IMR-90 (cell line): ENCODE data around the gene DYNLRB1. TPM values are rescaled to one million over a fixed set of nuclear protein-coding genes. Genes with fewer than 3 reads are reported as not detected.

Source experiments
- ATAC-seq: fragments of 200-7000 bp; cut with Tn5 transposase; 2 replicates; pipeline ENCODE4 v1.9.1; 2020; ENCODE audit warnings: low read depth, mild to moderate bottlenecking, moderate library complexity
- BruUV-seq: library from RNA; stranded (reverse); fragments of 400-500 nt; replicated peaks from 2 replicates; lab custom pipeline; 2021; lab: Mats Ljungman, UMichigan
- CTCF ChIA-PET: fragments of 300-600 bp; formaldehyde crosslinking; extraction: SDS; loops from one replicate; lab custom pipeline; 2021; ENCODE audit warnings: antibody characterized with exemption; lab: Yijun Ruan, JAX
- POLR2A ChIA-PET: fragments of 300-600 bp; sonication (Branson Sonifier 250); formaldehyde crosslinking; loops from one replicate; lab custom pipeline; 2022; ENCODE audit warnings: antibody characterized with exemption; ENCODE audit not compliant: unreplicated experiment; lab: Charles Lee
- DNase-seq: peaks from one replicate; pipeline ENCODE4 v3.0.0; 2013
- H2AFZ ChIP-seq: replicated peaks from 2 replicates; pipeline ENCODE3; 2013; ENCODE audit warnings: low read length, mild to moderate bottlenecking; ENCODE audit not compliant: poor library complexity
- H2AK5ac ChIP-seq: 2 replicates; pipeline ENCODE4 v1.6.1; 2013; ENCODE audit warnings: low read depth, low read length, inconsistent platforms
- H2AK9ac ChIP-seq: replicated peaks from 2 replicates; pipeline ENCODE3; 2013; ENCODE audit warnings: mild to moderate bottlenecking, low read depth, low read length, moderate library complexity; ENCODE audit not compliant: poor library complexity
- H2BK120ac ChIP-seq: 2 replicates; pipeline ENCODE4 v1.6.1; 2013; ENCODE audit warnings: low read depth, low read length, inconsistent platforms
- H2BK15ac ChIP-seq: 3 replicates; pipeline ENCODE4 v1.6.1; 2013; ENCODE audit warnings: low read depth, low read length, inconsistent platforms
- H2BK20ac ChIP-seq: 2 replicates; pipeline ENCODE4 v1.6.1; 2013; ENCODE audit warnings: low read depth, mild to moderate bottlenecking, inconsistent platforms, low read length, moderate library complexity
- H2BK5ac ChIP-seq: 2 replicates; pipeline ENCODE4 v1.6.1; 2013; ENCODE audit warnings: mild to moderate bottlenecking, low read depth, low read length, inconsistent platforms; ENCODE audit not compliant: poor library complexity, severe bottlenecking
- H3K14ac ChIP-seq: replicated peaks from 2 replicates; pipeline ENCODE4 v1.6.1; 2013; ENCODE audit warnings: low read depth, low read length, inconsistent platforms
- H3K18ac ChIP-seq: 2 replicates; pipeline ENCODE4 v1.6.1; 2013; ENCODE audit warnings: low read depth, low read length, control low read depth
- H3K23ac ChIP-seq: 2 replicates; pipeline ENCODE4 v1.6.1; 2013; ENCODE audit warnings: low read depth, low read length, inconsistent platforms
- H3K27ac ChIP-seq: 2 replicates; pipeline ENCODE4 v1.5.1; 2013; ENCODE audit warnings: mild to moderate bottlenecking, control low read depth, low read length; ENCODE audit not compliant: insufficient read depth
- H3K27me3 ChIP-seq: 2 replicates; pipeline ENCODE4 v1.6.1; 2013; ENCODE audit warnings: low read length; ENCODE audit not compliant: control insufficient read depth, insufficient read depth
- H3K36me3 ChIP-seq: 2 replicates; pipeline ENCODE4 v1.6.1; 2013; ENCODE audit warnings: low read length, mixed read lengths; ENCODE audit not compliant: control insufficient read depth, insufficient read depth
- H3K4ac ChIP-seq: 2 replicates; pipeline ENCODE4 v1.6.1; 2013; ENCODE audit warnings: low read depth, low read length, inconsistent platforms
- H3K4me1 ChIP-seq: 2 replicates; pipeline ENCODE4 v1.6.1; 2013; ENCODE audit warnings: low read length, mixed read lengths; ENCODE audit not compliant: control insufficient read depth, insufficient read depth
- H3K4me2 ChIP-seq: 2 replicates; pipeline ENCODE4 v1.6.1; 2013; ENCODE audit warnings: low read depth, mild to moderate bottlenecking, control low read depth, low read length, moderate library complexity
- H3K4me3 ChIP-seq: 2 replicates; pipeline ENCODE4 v1.5.1; 2013; ENCODE audit warnings: low read depth, mild to moderate bottlenecking, control low read depth, low read length, moderate library complexity; ENCODE audit not compliant: insufficient read depth
- H3K56ac ChIP-seq: 2 replicates; pipeline ENCODE4 v1.6.1; 2013; ENCODE audit warnings: low read length, inconsistent platforms; ENCODE audit not compliant: insufficient read depth; ENCODE audit errors: extremely low read depth
- H3K79me1 ChIP-seq, 2 experiments: 2 replicates each; pipeline ENCODE4 v1.6.1; 2013; ENCODE audit warnings: low read length in 2 of 2, inconsistent platforms in 1 of 2, low read depth in 1 of 2
- H3K9ac ChIP-seq: 2 replicates; pipeline ENCODE4 v1.6.1; 2013; ENCODE audit warnings: low read depth, low read length, control low read depth
- H3K9me1 ChIP-seq: 2 replicates; pipeline ENCODE4 v1.6.1; 2013; ENCODE audit warnings: low read length, inconsistent platforms; ENCODE audit not compliant: insufficient read depth
- H3K9me3 ChIP-seq: 2 replicates; pipeline ENCODE4 v1.6.1; 2013; ENCODE audit warnings: low read length; ENCODE audit not compliant: control insufficient read depth, insufficient read depth
- H4K20me1 ChIP-seq: 2 replicates; pipeline ENCODE4 v1.6.1; 2013; ENCODE audit warnings: low read length, inconsistent platforms; ENCODE audit not compliant: insufficient read depth
- H4K5ac ChIP-seq: 2 replicates; pipeline ENCODE4 v1.6.1; 2013; ENCODE audit warnings: mild to moderate bottlenecking, low read depth, low read length, control low read depth
- H4K8ac ChIP-seq, 2 experiments: 2 replicates each; pipeline ENCODE4 v1.6.1; 2013; ENCODE audit warnings: low read depth in 2 of 2, low read length in 2 of 2, control low read depth in 1 of 2, inconsistent platforms in 1 of 2
- H4K91ac ChIP-seq: 2 replicates; pipeline ENCODE4 v1.6.1; 2013; ENCODE audit warnings: low read depth, low read length, inconsistent platforms; ENCODE audit not compliant: insufficient read depth
- WGBS, 2 experiments: methylation state at CpG; one replicate each; pipeline versions ENCODE4 v1.1.5 to v1.1.7; 2013; ENCODE audit warnings: missing lambda C conversion rate in 2 of 2; ENCODE audit not compliant: insufficient read length in 1 of 2; ENCODE audit errors: extremely low coverage in 2 of 2; 5-methylcytosine and 5-hydroxymethylcytosine counted together
- dilution Hi-C: fragments of 300-500 bp; cut with HindIII; formaldehyde crosslinking; loops from one replicate; pipeline ENCODE4 v1.14.3; 2018; ENCODE audit warnings: low sequenced_read_pairs; ENCODE audit not compliant: unreplicated experiment
- in situ Hi-C: fragments of 300-500 bp; cut with MboI; formaldehyde crosslinking; loops from 3 replicates; pipeline ENCODE4 v1.14.3; 2019; ENCODE audit warnings: low sequenced_read_pairs, inconsistent platforms, mixed read lengths
- intact Hi-C: fragments of 100-400 bp; cut with micrococcal nuclease; formaldehyde crosslinking; loops from 2 replicates; pipeline ENCODE4 v1.10.0; 2022
- polyA plus RNA-seq, 3 experiments: library from polyadenylated mRNA; depleted of rRNA; stranded (reverse); fragments of >200 nt; gene quantifications; 2 replicates each; pipeline ENCODE4 v1.2.3, GENCODE V29; 2012; ENCODE audit warnings: low replicate concordance in 1 of 3
- total RNA-seq: library from RNA; depleted of rRNA; stranded (reverse); fragments of >200 nt; gene quantifications from 2 replicates; pipeline ENCODE4 v1.2.3, GENCODE V29; 2012
- TF ChIP-seq, protein P1 (sequence below): fragments of 150-350 bp; IDR thresholded peaks from 2 replicates; pipeline ENCODE4 v1.6.1; 2016; ENCODE audit warnings: low read depth, mild to moderate bottlenecking, low read length, moderate library complexity, borderline replicate concordance

DYNLRB1 gene
- total and polyA plus RNA-seq, 2 of the 4 experiments (the other 2 are of a cell fraction): 82.4 to 380 TPM

DNA sequence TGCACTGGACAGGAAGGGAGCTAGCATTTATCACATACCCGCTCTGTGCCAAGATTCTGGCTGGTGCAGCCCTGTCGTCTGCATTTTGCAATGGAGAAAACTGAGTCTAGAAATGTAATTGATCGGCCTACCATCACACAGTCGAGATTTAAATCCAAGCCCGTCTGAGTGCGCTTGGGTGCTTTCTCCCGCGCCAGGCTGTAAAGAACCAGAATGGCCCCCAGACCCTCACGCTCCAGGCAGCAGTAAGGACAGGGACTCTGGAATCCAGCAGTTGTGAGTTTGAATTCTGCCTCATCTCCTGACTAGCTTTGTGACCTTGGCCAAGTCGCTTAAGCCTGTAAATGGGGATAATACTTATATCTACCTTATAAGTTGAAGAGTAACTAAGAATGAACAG lies 10.8 kb downstream of the DYNLRB1 start:
- peak overlapping the region; percentile 87 for H3K27ac ChIP-seq
- POLR2A ChIA-PET: no interaction called here
- in situ Hi-C loops: no loop called here

More for the DNA sequence above, 10.8 kb downstream of the DYNLRB1 start:
- H4K91ac ChIP-seq: peak overlapping the region; percentile 91
- dilution Hi-C loops (no loop called here), intact Hi-C loops (no loop called here)
- H3K9me1 ChIP-seq: peaks cover 60% of the 10 kb centered on the region
- H4K20me1 ChIP-seq: peaks cover 29% of the 10 kb centered on the region
- peak overlapping the region; percentile 14; the same call in 1 of the 2 replicates for H3K4me2 ChIP-seq
- peak overlapping the region; percentile 67; the same call in 1 of the 2 replicates for H3K56ac ChIP-seq
- BruUV-seq: no TSS peak
- H3K4me3 ChIP-seq: no peak overlapping the region
- DNase-seq (no peak), ATAC-seq (no peak)
- H2AFZ ChIP-seq: no peak overlapping the region
- peak overlapping the region; percentile 87 for H3K23ac ChIP-seq
- H3K27me3 ChIP-seq: no peaks in the 10 kb centered on the region
- peaks cover 49% of the 10 kb centered on the region for H3K36me3 ChIP-seq
- CTCF ChIA-PET: interaction anchor here (2.1 kb wide), 1 partner anchor 215 kb away, joined by 12 read pairs; no protein-coding TSS in a partner anchor
- H3K18ac ChIP-seq: peak overlapping the region; percentile 91
- no peak overlapping the region; the same call in 1 of the 2 replicates for H3K9ac ChIP-seq
- H2BK15ac ChIP-seq: peak overlapping the region; percentile 63; the same call in 2 of the 3 replicates
- H3K79me1 ChIP-seq: peaks cover 59 to 86% of the 10 kb centered on the region in 2 experiments
- H3K4me1 ChIP-seq: peaks cover 44% of the 10 kb centered on the region
- peak overlapping the region; percentile 25 to 72; a peak in 3 of 4 replicates for H4K8ac ChIP-seq
- peak overlapping the region; percentile 92 for H2BK5ac ChIP-seq
- H2BK20ac ChIP-seq: peak overlapping the region; percentile 88
- peak overlapping the region; percentile 90 for H2AK5ac ChIP-seq
- peak overlapping the region; percentile 89 for H3K4ac ChIP-seq
- H4K5ac ChIP-seq: peak overlapping the region; percentile 57
- TF ChIP-seq, protein P1, sequence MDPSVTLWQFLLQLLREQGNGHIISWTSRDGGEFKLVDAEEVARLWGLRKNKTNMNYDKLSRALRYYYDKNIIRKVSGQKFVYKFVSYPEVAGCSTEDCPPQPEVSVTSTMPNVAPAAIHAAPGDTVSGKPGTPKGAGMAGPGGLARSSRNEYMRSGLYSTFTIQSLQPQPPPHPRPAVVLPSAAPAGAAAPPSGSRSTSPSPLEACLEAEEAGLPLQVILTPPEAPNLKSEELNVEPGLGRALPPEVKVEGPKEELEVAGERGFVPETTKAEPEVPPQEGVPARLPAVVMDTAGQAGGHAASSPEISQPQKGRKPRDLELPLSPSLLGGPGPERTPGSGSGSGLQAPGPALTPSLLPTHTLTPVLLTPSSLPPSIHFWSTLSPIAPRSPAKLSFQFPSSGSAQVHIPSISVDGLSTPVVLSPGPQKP: no peak
- 93% methylated on average over 4 of the region's 10 CpGs; no CpG with 5 or more reads in 1 of the 2 experiments for WGBS, 2 experiments
- no peak overlapping the region for H2AK9ac ChIP-seq
- H3K14ac ChIP-seq: peak overlapping the region; percentile 73
- H3K9me3 ChIP-seq: no peaks in the 10 kb centered on the region
- H2BK120ac ChIP-seq: peak overlapping the region; percentile 87
